ENCODE measurements around the gene ABHD4. TPM values are rescaled to one million over a fixed set of nuclear protein-coding genes. Genes with fewer than 3 reads are reported as not detected.
A peak's percentile ranks its signal among the peaks of the same experiment; 100 is the strongest.

Gene ABHD4
- total and polyA plus RNA-seq, 2 donors from 2014 or later, result 34.1 to 45.2 TPM

- Histone ChIP-seq H3K27ac (ENCODE audit: low read depth in 2 of 2, low read length in 2 of 2) (peak overlapping the region in 1 of 2 donors; percentile 82), H3K9me3 (ENCODE audit: control insufficient read depth in 2 of 3, insufficient read depth in 1 of 3, low read length in 3 of 3) (no peaks in the 10 kb centered on the region), H3K27me3 (ENCODE audit: control insufficient read depth, insufficient read depth, low read length) (no peaks in the 10 kb centered on the region), H3K9ac (ENCODE audit: low read length in 3 of 3) (peak overlapping the region in 2 of 3 donors; percentile 61 to 96), H3K4me1 (ENCODE audit: control insufficient read depth in 2 of 3, insufficient read depth in 2 of 3, low read depth in 1 of 3, low read length in 3 of 3) (peaks cover 2 to 9% (median 8%) of the 10 kb centered on the region in 3 donors), H3K4me3 (ENCODE audit: low read length in 3 of 3) (peak overlapping the region in 1 of 3 donors; percentile 91), H3K36me3 (ENCODE audit: control insufficient read depth in 2 of 3, insufficient read depth in 3 of 3, low read length in 3 of 3) (peaks cover 6 to 28% (median 25%) of the 10 kb centered on the region in 3 donors)
- FAIRE-seq, result no peak
- intact Hi-C loops (cut with DNase I), result no loop called here
- TF ChIP-seq, protein P1, sequence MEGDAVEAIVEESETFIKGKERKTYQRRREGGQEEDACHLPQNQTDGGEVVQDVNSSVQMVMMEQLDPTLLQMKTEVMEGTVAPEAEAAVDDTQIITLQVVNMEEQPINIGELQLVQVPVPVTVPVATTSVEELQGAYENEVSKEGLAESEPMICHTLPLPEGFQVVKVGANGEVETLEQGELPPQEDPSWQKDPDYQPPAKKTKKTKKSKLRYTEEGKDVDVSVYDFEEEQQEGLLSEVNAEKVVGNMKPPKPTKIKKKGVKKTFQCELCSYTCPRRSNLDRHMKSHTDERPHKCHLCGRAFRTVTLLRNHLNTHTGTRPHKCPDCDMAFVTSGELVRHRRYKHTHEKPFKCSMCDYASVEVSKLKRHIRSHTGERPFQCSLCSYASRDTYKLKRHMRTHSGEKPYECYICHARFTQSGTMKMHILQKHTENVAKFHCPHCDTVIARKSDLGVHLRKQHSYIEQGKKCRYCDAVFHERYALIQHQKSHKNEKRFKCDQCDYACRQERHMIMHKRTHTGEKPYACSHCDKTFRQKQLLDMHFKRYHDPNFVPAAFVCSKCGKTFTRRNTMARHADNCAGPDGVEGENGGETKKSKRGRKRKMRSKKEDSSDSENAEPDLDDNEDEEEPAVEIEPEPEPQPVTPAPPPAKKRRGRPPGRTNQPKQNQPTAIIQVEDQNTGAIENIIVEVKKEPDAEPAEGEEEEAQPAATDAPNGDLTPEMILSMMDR (IDR thresholded peaks at IDR 0.05; ENCODE audit: borderline replicate concordance, extremely low read depth, insufficient read depth), result no peak
- no peak for DNase-seq
Observed at GRCh38 chr14:22600027-22600426, 1.9 kb downstream of the ABHD4 start.

- TF ChIP-seq, protein P1 (IDR thresholded peaks at IDR 0.05; ENCODE audit: borderline replicate concordance, extremely low read depth, insufficient read depth), result no peak
- no peak overlapping the region for H3K4me3 ChIP-seq (ENCODE audit: low read length in 3 of 3)
Observed at GRCh38 chr14:22601456-22601855, 3.4 kb downstream of the ABHD4 start.

DNA sequence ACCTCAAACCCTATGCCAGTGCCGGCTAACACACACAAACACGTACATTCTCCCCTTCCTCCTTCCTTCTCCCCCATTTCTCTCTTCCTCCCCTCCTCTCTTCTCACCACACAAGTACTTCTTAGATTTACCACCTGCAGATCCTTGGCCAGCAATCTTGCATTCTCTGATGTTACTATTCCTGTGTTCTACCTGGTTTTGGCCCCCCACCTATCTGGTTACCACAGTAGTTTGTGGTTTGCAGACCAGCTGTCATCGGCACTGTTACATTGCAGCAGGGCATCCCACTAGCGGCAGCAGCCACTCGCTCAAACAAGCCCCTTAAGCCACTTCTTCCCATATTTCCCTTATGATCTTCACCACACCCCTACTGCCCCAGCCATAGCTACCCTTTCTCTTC, 3.9 kb downstream of the ABHD4 start:
- Histone ChIP-seq H3K36me3 (ENCODE audit: control insufficient read depth in 2 of 3, insufficient read depth in 3 of 3, low read length in 3 of 3) (peaks cover 6 to 45% (median 34%) of the 10 kb centered on the region in 3 donors), H3K9ac (ENCODE audit: low read length in 3 of 3) (no peak overlapping the region), H3K4me1 (ENCODE audit: control insufficient read depth in 2 of 3, insufficient read depth in 2 of 3, low read depth in 1 of 3, low read length in 3 of 3) (peaks cover 2 to 9% (median 8%) of the 10 kb centered on the region in 3 donors), H3K4me3 (ENCODE audit: low read length in 3 of 3) (no peak overlapping the region), H3K27ac (ENCODE audit: low read depth in 2 of 2, low read length in 2 of 2) (no peak overlapping the region), H3K9me3 (ENCODE audit: control insufficient read depth in 2 of 3, insufficient read depth in 1 of 3, low read length in 3 of 3) (no peaks in the 10 kb centered on the region), H3K27me3 (ENCODE audit: control insufficient read depth, insufficient read depth, low read length) (no peaks in the 10 kb centered on the region)
- TF ChIP-seq, protein P1 (IDR thresholded peaks at IDR 0.05; ENCODE audit: borderline replicate concordance, extremely low read depth, insufficient read depth), result no peak
- no peak for DNase-seq
- intact Hi-C loops (cut with DNase I), result no loop called here
- no peak for FAIRE-seq

More at GRCh38 chr14:22601456-22601855, 3.4 kb downstream of the ABHD4 start:
- Histone ChIP-seq H3K9me3 (ENCODE audit: control insufficient read depth in 2 of 3, insufficient read depth in 1 of 3, low read length in 3 of 3) (no peaks in the 10 kb centered on the region), H3K36me3 (ENCODE audit: control insufficient read depth in 2 of 3, insufficient read depth in 3 of 3, low read length in 3 of 3) (peaks cover 6 to 42% (median 34%) of the 10 kb centered on the region in 3 donors), H3K27ac (ENCODE audit: low read depth in 2 of 2, low read length in 2 of 2) (no peak overlapping the region), H3K4me1 (ENCODE audit: control insufficient read depth in 2 of 3, insufficient read depth in 2 of 3, low read depth in 1 of 3, low read length in 3 of 3) (peaks cover 2 to 9% (median 8%) of the 10 kb centered on the region in 3 donors), H3K9ac (ENCODE audit: low read length in 3 of 3) (no peak overlapping the region), H3K27me3 (ENCODE audit: control insufficient read depth, insufficient read depth, low read length) (no peaks in the 10 kb centered on the region)
- FAIRE-seq (no peak), DNase-seq (no peak)
- intact Hi-C loops (cut with DNase I), result no loop called here

- no peaks in the 10 kb centered on the region for H3K27me3 ChIP-seq (ENCODE audit: control insufficient read depth, insufficient read depth, low read length)
- no peak overlapping the region for H3K4me3 ChIP-seq (ENCODE audit: low read length in 3 of 3)
- H3K36me3 ChIP-seq (ENCODE audit: control insufficient read depth in 2 of 3, insufficient read depth in 3 of 3, low read length in 3 of 3), result peaks cover 6 to 53% (median 42%) of the 10 kb centered on the region in 3 donors
- no peak overlapping the region for H3K27ac ChIP-seq (ENCODE audit: low read depth in 2 of 2, low read length in 2 of 2)
- TF ChIP-seq, protein P1 (IDR thresholded peaks at IDR 0.05; ENCODE audit: borderline replicate concordance, extremely low read depth, insufficient read depth), result no peak
- DNase-seq (no peak), FAIRE-seq (no peak)
- H3K4me1 ChIP-seq (ENCODE audit: control insufficient read depth in 2 of 3, insufficient read depth in 2 of 3, low read depth in 1 of 3, low read length in 3 of 3), result peaks cover 2 to 9% (median 8%) of the 10 kb centered on the region in 3 donors
- H3K9me3 ChIP-seq (ENCODE audit: control insufficient read depth in 2 of 3, insufficient read depth in 1 of 3, low read length in 3 of 3), result no peaks in the 10 kb centered on the region
- no peak overlapping the region for H3K9ac ChIP-seq (ENCODE audit: low read length in 3 of 3)
- intact Hi-C loops (cut with DNase I), result no loop called here
Observed at GRCh38 chr14:22602862-22603261, 4.8 kb downstream of the ABHD4 start.
